BJ (cell line): Measurements from ENCODE around the gene RPL9. TPM values are rescaled to one million over a fixed set of nuclear protein-coding genes. Genes with fewer than 3 reads are reported as not detected.

Experiments used
- CTCF ChIA-PET: fragments of 350-600 bp; formaldehyde crosslinking; extraction: SDS; loops from one replicate; lab custom pipeline; 2021; ENCODE audit warnings: antibody characterized with exemption, inconsistent platforms; lab: Yijun Ruan, JAX
- POLR2A ChIA-PET: fragments of 300-600 bp; sonication (Branson Sonifier 250); formaldehyde crosslinking; extraction: SDS; loops from one replicate; lab custom pipeline; 2021; ENCODE audit warnings: antibody characterized with exemption; lab: Charles Lee
- DNase-seq: peaks from one replicate; pipeline ENCODE4 v3.0.0-alpha.2; 2011; ENCODE audit warnings: low read depth
- H3K27me3 ChIP-seq: 2 replicates; pipeline ENCODE4 v1.6.0; 2011; ENCODE audit warnings: low read length; ENCODE audit not compliant: control insufficient read depth, insufficient read depth
- H3K36me3 ChIP-seq: 2 replicates; pipeline ENCODE4 v1.5.1; 2011; ENCODE audit warnings: low read length; ENCODE audit not compliant: control insufficient read depth, insufficient read depth
- H3K4me3 ChIP-seq: 2 replicates; pipeline ENCODE4 v1.5.1; 2011; ENCODE audit warnings: low read depth, mild to moderate bottlenecking, control low read depth, low read length
- polyA plus RNA-seq: library from polyadenylated mRNA; depleted of rRNA; stranded (reverse); fragments of >200 nt; gene quantifications from 2 replicates; pipeline ENCODE4 v1.2.3, GENCODE V29; 2011
- TF ChIP-seq, protein P1 (sequence below): IDR thresholded peaks from 2 replicates; pipeline ENCODE4 v1.5.1; 2011; ENCODE audit warnings: low read depth, mild to moderate bottlenecking, control low read depth, inconsistent platforms, low read length, moderate library complexity; ENCODE audit not compliant: insufficient read depth

RPL9 gene
- polyA plus RNA-seq, 1 experiment: 458 TPM

GRCh38 chr4:39446842-39447573 is 11.7 kb downstream of the RPL9 start:
- POLR2A ChIA-PET: no interaction called here
- no peak for DNase-seq
- TF ChIP-seq, protein P1, sequence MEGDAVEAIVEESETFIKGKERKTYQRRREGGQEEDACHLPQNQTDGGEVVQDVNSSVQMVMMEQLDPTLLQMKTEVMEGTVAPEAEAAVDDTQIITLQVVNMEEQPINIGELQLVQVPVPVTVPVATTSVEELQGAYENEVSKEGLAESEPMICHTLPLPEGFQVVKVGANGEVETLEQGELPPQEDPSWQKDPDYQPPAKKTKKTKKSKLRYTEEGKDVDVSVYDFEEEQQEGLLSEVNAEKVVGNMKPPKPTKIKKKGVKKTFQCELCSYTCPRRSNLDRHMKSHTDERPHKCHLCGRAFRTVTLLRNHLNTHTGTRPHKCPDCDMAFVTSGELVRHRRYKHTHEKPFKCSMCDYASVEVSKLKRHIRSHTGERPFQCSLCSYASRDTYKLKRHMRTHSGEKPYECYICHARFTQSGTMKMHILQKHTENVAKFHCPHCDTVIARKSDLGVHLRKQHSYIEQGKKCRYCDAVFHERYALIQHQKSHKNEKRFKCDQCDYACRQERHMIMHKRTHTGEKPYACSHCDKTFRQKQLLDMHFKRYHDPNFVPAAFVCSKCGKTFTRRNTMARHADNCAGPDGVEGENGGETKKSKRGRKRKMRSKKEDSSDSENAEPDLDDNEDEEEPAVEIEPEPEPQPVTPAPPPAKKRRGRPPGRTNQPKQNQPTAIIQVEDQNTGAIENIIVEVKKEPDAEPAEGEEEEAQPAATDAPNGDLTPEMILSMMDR: peak; percentile 36
- Histone ChIP-seq H3K27me3 (no peaks in the 10 kb centered on the region), H3K4me3 (peak overlapping the region; percentile 32), H3K36me3 (peaks cover 4% of the 10 kb centered on the region; the same call in 1 of the 2 replicates)
- CTCF ChIA-PET: interaction anchor here (1.5 kb wide), 1 partner anchor 8 kb away, joined by 4 read pairs; no protein-coding TSS in a partner anchor

GRCh38 chr4:39446483-39446841 is 12.3 kb downstream of the RPL9 start:
- DNase-seq: no peak
- H3K4me3 ChIP-seq: peak overlapping the region; percentile 32; the same call in 1 of the 2 replicates
- no peaks in the 10 kb centered on the region; the same call in 1 of the 2 replicates for H3K27me3 ChIP-seq
- CTCF ChIA-PET: no interaction called here
- POLR2A ChIA-PET: no interaction called here
- TF ChIP-seq, protein P1: no peak
- H3K36me3 ChIP-seq: peaks cover under 1% of the 10 kb centered on the region; the same call in 1 of the 2 replicates

- ChIA-PET CTCF (no interaction called here), POLR2A (no interaction called here)
- no peak overlapping the region for H3K4me3 ChIP-seq
- no peak for DNase-seq
- no peaks in the 10 kb centered on the region for H3K36me3 ChIP-seq
- peaks cover 6% of the 10 kb centered on the region for H3K27me3 ChIP-seq
- TF ChIP-seq, protein P1: no peak
These were observed 15.7 kb downstream of the RPL9 start for GRCh38 chr4:39442998-39443397.

DNA sequence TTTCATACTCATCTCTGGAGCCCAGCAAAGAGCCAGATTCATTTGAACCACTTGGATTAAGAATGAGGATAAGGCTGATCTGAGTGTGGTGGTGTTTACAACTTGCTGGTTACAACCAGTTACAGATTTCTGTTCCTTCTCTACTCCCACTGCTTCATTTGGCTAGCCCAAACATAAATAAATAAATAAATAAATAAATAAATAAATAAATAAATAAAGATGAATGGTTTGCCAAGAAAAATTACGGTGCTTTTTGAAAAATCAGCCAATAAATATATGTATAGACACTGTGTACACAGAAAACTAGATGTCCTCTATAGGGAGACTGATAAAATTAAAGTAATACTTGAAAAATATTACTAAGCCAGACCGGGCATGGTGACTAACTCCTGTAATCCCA is 17.1 kb downstream of the RPL9 start:
- Histone ChIP-seq H3K27me3 (peaks cover 8% of the 10 kb centered on the region), H3K36me3 (no peaks in the 10 kb centered on the region), H3K4me3 (no peak overlapping the region)
- ChIA-PET CTCF (no interaction called here), POLR2A (no interaction called here)
- no peak for DNase-seq
- TF ChIP-seq, protein P1: no peak

- DNase-seq: no peak
- POLR2A ChIA-PET: no interaction called here
These were observed 22.8 kb downstream of the RPL9 start for GRCh38 chr4:39435659-39436563.

More at GRCh38 chr4:39435659-39436563, 22.8 kb downstream of the RPL9 start:
- no peaks in the 10 kb centered on the region for H3K36me3 ChIP-seq
- H3K4me3 ChIP-seq: no peak overlapping the region
- CTCF ChIA-PET: no interaction called here
- peaks cover 10% of the 10 kb centered on the region for H3K27me3 ChIP-seq
- TF ChIP-seq, protein P1: 0 out of 2 replicates have a peak, but pooled peaks have one; percentile 8
